GM18499 (cell line): ENCODE data around the gene TRDMT1.

Experiments
- ATAC-seq: cut with Tn5 transposase; IDR thresholded peaks from one replicate; pipeline ENCODE4 v1.9.1; 2021; ENCODE audit warnings: moderate number of reproducible peaks; ENCODE audit not compliant: insufficient read depth, unreplicated experiment

The TRDMT1 gene

GRCh38 chr10:17232276-17232960, 30.9 kb upstream of the TRDMT1 start:
- ATAC-seq = no peak

- ATAC-seq = no peak
Measured at GRCh38 chr10:17231788-17232187, 30.3 kb upstream of the TRDMT1 start.

GRCh38 chr10:17229967-17230682, 28.7 kb upstream of the TRDMT1 start:
- ATAC-seq = peak; percentile 33

GRCh38 chr10:17229717-17229966, 28.2 kb upstream of the TRDMT1 start:
- ATAC-seq = no peak

GRCh38 chr10:17229016-17229716, 27.7 kb upstream of the TRDMT1 start:
- no peak for ATAC-seq

GRCh38 chr10:17228091-17229015, 26.9 kb upstream of the TRDMT1 start, which contains the start of gene VIM:
VIM (plus strand) TSS chr10:17228241; CDS start chr10:17229423, 1,182 bp downstream.
- peak; percentile 33 for ATAC-seq

- peak; percentile 39 for ATAC-seq
Measured at GRCh38 chr10:17227367-17228090, 26.1 kb upstream of the TRDMT1 start.

- ATAC-seq = no peak
Measured at GRCh38 chr10:17226891-17227303, 25.4 kb upstream of the TRDMT1 start.

- no peak for ATAC-seq
Measured at GRCh38 chr10:17225808-17226207, 24.3 kb upstream of the TRDMT1 start.

GRCh38 chr10:17222329-17222728, 20.9 kb upstream of the TRDMT1 start:
- no peak for ATAC-seq

GRCh38 chr10:17220652-17221100, 19.2 kb upstream of the TRDMT1 start:
- ATAC-seq = no peak

- no peak for ATAC-seq
Measured at GRCh38 chr10:17219024-17219423, 17.6 kb upstream of the TRDMT1 start.

GRCh38 chr10:17217631-17218232, 16.3 kb upstream of the TRDMT1 start:
- no peak for ATAC-seq

GRCh38 chr10:17216901-17217395, 15.5 kb upstream of the TRDMT1 start:
- ATAC-seq = no peak

- peak; percentile 100 for ATAC-seq
Measured at GRCh38 chr10:17216217-17216900, 14.9 kb upstream of the TRDMT1 start.

- no peak for ATAC-seq
Measured at GRCh38 chr10:17215782-17216122, 14.3 kb upstream of the TRDMT1 start.

- ATAC-seq = no peak
Measured at GRCh38 chr10:17214971-17215781, 13.7 kb upstream of the TRDMT1 start.

GRCh38 chr10:17214526-17214925, 13.1 kb upstream of the TRDMT1 start:
- no peak for ATAC-seq
